Tibial artery (tissue), 4 donors: ENCODE results near the gene COL4A4.

Experiments
- DNase-seq, 2 donors: peaks; one replicate each; pipeline ENCODE4 v3.0.0-alpha.2; 2019
- H3K27ac ChIP-seq, 2 donors: fragments of 200-600 bp; sonication (generic) in 1 of 2; 1 replicate in 1 of 2; 2 replicates in 1 of 2; pipeline ENCODE4 v1.5.1; 2018 to 2019; ENCODE audit warnings: mild to moderate bottlenecking in 1 of 2
- H3K27me3 ChIP-seq, 2 donors: fragments of 200-600 bp; sonication (generic) in 1 of 2; one replicate each; pipeline versions ENCODE4 v1.5.1 to v1.6.0; 2016 to 2019
- H3K36me3 ChIP-seq, 3 donors: fragments of 200-600 bp; sonication (generic) in 2 of 3; one replicate each; pipeline ENCODE4 v1.5.1; 2016 to 2019; ENCODE audit warnings: mild to moderate bottlenecking in 2 of 3
- H3K4me1 ChIP-seq, 4 donors: fragments of 200-600 bp; sonication (generic) in 2 of 4; 1 replicate in 3 of 4; 2 replicates in 1 of 4; pipeline ENCODE4 v1.5.1; 2016 to 2019
- H3K4me3 ChIP-seq, 2 donors: fragments of 200-600 bp; sonication (generic) in 1 of 2; 1 replicate in 1 of 2; 2 replicates in 1 of 2; pipeline ENCODE4 v1.5.1; 2018 to 2019; ENCODE audit warnings: mild to moderate bottlenecking in 2 of 2
- H3K9me3 ChIP-seq, 3 donors: fragments of 200-600 bp; sonication (generic) in 1 of 3; one replicate each; pipeline ENCODE4 v1.5.1; 2016 to 2019
- intact Hi-C: fragments of 100-400 bp; cut with DNase I; formaldehyde crosslinking; loops from one replicate; pipeline ENCODE4 v1.15.0; 2023; ENCODE audit warnings: low total_unique reads
- TF ChIP-seq, protein P1 (sequence below), 2 experiments: fragments of 200-600 bp in 1 of 2; fragments of 450-650 bp in 1 of 2; IDR thresholded peaks; one replicate each; pipeline ENCODE4 v1.5.1; 2017 to 2019; ENCODE audit warnings: antibody characterized with exemption in 2 of 2, mild to moderate bottlenecking in 1 of 2, moderate library complexity in 1 of 2

The COL4A4 gene

DNA sequence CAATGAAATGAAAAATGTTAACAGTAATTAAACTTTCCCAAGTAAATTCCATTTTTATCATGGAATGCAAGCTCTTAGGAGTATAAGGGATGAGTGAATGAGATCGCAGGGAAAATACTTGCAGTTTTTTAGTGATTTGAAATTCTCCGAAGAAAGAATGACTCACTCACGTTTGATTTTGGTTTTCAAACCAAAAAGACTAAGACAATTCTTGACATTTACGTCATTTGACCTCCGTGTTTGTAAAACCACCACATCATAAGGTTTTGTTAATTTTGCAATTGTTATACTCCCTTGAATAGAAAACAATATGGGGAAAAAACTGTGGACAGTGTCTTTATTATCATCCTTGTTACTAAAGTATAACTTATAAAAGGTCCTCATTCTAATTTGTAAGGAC lies 29.4 kb downstream of the COL4A4 start:
- no peaks in the 10 kb centered on the region for H3K27me3 ChIP-seq
- intact Hi-C loops: no loop called here
- H3K27ac ChIP-seq: no peak overlapping the region
- DNase-seq: no peak
- TF ChIP-seq, protein P1, sequence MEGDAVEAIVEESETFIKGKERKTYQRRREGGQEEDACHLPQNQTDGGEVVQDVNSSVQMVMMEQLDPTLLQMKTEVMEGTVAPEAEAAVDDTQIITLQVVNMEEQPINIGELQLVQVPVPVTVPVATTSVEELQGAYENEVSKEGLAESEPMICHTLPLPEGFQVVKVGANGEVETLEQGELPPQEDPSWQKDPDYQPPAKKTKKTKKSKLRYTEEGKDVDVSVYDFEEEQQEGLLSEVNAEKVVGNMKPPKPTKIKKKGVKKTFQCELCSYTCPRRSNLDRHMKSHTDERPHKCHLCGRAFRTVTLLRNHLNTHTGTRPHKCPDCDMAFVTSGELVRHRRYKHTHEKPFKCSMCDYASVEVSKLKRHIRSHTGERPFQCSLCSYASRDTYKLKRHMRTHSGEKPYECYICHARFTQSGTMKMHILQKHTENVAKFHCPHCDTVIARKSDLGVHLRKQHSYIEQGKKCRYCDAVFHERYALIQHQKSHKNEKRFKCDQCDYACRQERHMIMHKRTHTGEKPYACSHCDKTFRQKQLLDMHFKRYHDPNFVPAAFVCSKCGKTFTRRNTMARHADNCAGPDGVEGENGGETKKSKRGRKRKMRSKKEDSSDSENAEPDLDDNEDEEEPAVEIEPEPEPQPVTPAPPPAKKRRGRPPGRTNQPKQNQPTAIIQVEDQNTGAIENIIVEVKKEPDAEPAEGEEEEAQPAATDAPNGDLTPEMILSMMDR (IDR thresholded peaks at IDR 0.05): no peak
- no peaks in the 10 kb centered on the region for H3K36me3 ChIP-seq
- no peak overlapping the region for H3K4me3 ChIP-seq
- no peaks in the 10 kb centered on the region for H3K4me1 ChIP-seq
- no peaks in the 10 kb centered on the region for H3K9me3 ChIP-seq

DNA sequence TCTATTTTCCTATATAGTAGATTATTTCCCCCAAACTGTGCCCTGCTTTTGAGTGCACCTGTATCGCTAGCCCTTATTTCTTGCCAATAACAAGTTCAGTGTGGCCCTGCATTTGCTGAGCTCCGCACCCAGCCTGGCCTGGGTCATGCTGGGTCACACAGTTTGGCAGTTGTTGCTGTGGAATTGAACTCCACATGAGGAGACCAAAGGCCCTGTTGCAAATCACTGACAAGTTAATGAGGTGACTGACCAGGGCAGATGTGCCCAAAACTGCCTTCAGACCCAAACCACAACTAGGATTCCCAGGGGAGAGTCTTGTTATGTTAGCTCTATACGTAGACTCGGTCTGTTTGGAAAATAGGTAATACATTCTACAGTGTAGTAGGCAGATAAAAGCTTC lies 31.0 kb downstream of the COL4A4 start:
- no peaks in the 10 kb centered on the region for H3K4me1 ChIP-seq
- intact Hi-C loops: no loop called here
- no peaks in the 10 kb centered on the region for H3K9me3 ChIP-seq
- H3K4me3 ChIP-seq: no peak overlapping the region
- no peak overlapping the region for H3K27ac ChIP-seq
- no peak for DNase-seq
- H3K27me3 ChIP-seq: no peaks in the 10 kb centered on the region
- no peaks in the 10 kb centered on the region for H3K36me3 ChIP-seq
- TF ChIP-seq, protein P1 (IDR thresholded peaks at IDR 0.05): no peak

DNA sequence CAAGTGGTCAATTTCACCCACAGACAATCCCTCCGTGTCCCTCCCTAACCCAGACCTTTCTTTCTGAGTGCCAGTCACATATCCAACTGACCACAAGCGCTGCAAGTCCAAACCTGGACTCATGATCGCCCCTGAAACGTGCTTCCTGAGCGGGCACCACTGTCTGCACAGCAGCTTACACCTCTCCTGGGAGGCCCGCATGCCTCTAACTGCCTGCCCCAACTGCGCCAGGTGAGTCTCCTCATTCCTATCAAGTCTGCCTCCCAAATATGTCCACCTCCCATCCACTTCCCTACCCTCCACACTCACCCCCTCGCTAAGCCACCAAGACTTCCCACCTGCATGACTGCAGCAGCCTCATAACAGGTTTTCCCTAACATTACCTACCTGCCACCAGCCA lies 33.4 kb downstream of the COL4A4 start:
- Histone ChIP-seq H3K27me3 (peaks cover 0 to 1% of the 10 kb centered on the region in 2 donors), H3K4me1 (no peaks in the 10 kb centered on the region), H3K9me3 (no peaks in the 10 kb centered on the region), H3K4me3 (no peak overlapping the region), H3K36me3 (no peaks in the 10 kb centered on the region), H3K27ac (no peak overlapping the region)
- TF ChIP-seq, protein P1 (IDR thresholded peaks at IDR 0.05): no peak
- no peak for DNase-seq
- intact Hi-C loops: no loop called here

DNA sequence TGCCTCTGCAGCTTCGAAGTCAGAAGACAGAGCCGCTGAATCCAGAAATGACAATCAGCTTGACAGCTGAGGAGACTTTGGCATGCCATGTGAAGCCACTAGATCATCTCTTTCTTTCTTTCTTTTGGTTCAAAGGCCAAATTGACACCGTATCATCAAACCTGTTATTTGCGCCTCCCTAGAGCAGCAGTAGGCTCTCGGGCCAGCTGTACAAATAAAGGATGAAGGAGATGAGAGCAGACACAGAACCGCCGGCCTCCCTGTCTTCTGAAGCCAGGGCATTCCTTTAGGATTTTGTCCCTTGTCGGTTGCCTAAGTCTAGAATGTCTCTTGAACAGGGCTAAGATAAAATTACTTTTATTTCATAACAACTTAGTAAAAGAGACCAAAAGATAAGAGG lies 36.8 kb downstream of the COL4A4 start:
- no peaks in the 10 kb centered on the region for H3K4me1 ChIP-seq
- H3K27me3 ChIP-seq: peaks cover 0 to 2% of the 10 kb centered on the region in 2 donors
- no peak overlapping the region for H3K4me3 ChIP-seq
- TF ChIP-seq, protein P1 (IDR thresholded peaks at IDR 0.05): no peak
- H3K9me3 ChIP-seq: no peaks in the 10 kb centered on the region
- no peaks in the 10 kb centered on the region for H3K36me3 ChIP-seq
- H3K27ac ChIP-seq: no peak overlapping the region
- intact Hi-C loops: loop anchor here (5.0 kb wide), 1 partner anchor 115 kb away; no protein-coding TSS in a partner anchor
- DNase-seq: no peak

DNA sequence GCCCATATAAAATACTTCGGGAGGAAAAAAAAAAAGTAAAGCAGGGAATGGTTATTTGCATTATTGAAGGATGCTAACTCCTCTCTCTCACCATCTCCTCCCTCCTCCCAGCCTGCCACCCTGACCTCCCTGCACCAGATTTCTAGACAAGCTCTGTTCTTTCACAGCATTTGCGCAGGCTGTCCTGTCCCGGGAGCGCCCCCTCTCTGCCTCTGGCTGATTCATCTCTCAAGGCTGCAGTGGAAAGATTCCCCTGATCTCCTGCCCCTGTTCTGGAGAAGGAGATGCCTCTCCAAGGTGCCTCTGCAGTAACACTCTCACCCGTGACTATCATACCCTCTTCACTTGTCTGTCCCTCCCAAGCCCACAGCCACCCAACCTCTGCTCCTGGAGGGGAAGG lies 38.5 kb downstream of the COL4A4 start:
- TF ChIP-seq, protein P1 (IDR thresholded peaks at IDR 0.05): no peak
- no peak for DNase-seq
- intact Hi-C loops: loop anchor here (5.0 kb wide), 1 partner anchor 117 kb away; no protein-coding TSS in a partner anchor
- Histone ChIP-seq H3K27me3 (peaks cover 0 to 2% of the 10 kb centered on the region in 2 donors), H3K4me1 (no peaks in the 10 kb centered on the region), H3K36me3 (no peaks in the 10 kb centered on the region), H3K27ac (no peak overlapping the region), H3K9me3 (no peaks in the 10 kb centered on the region), H3K4me3 (no peak overlapping the region)

DNA sequence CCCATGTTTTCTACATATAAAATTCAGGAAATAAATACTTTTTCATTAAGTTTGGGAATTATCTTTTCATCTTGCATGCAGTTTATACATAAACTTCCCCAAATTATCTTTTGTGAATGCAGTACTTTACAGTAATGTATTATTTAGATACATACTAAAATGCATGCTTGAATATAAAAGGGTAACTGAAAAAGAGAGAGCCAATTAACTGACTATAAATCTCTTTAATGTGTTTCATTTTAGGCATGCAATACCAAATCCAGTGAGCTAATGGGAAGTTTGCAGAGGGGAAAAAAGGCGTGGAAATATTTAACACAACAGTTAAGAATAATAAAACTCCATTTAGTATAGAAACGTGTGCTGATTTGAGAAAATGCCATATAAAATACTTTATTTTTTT lies 39.2 kb downstream of the COL4A4 start:
- H3K27ac ChIP-seq: no peak overlapping the region
- no peaks in the 10 kb centered on the region for H3K4me1 ChIP-seq
- no peaks in the 10 kb centered on the region for H3K36me3 ChIP-seq
- intact Hi-C loops: loop anchor here (5.0 kb wide), 1 partner anchor 117 kb away; no protein-coding TSS in a partner anchor
- H3K4me3 ChIP-seq: no peak overlapping the region
- DNase-seq: no peak
- H3K27me3 ChIP-seq: peaks cover 0 to 2% of the 10 kb centered on the region in 2 donors
- no peaks in the 10 kb centered on the region for H3K9me3 ChIP-seq
- TF ChIP-seq, protein P1 (IDR thresholded peaks at IDR 0.05): no peak
